Skeletal muscle satellite cell (primary cell): ENCODE measurements around the gene SLC29A2.
"Not testable (repeated sequence)": the region's sequence is repeated elsewhere in the genome, so short reads cannot be mapped to it uniquely, and the experiment has no call there.

Experiments used
- H3K27me3 ChIP-seq: 2 replicates; pipeline ENCODE4 v1.7.0; 2013; ENCODE audit warnings: low read length; ENCODE audit not compliant: control insufficient read depth, insufficient read depth
- H3K36me3 ChIP-seq: 2 replicates; pipeline ENCODE4 v1.7.0; 2013; ENCODE audit warnings: mild to moderate bottlenecking, control low read depth, low read length; ENCODE audit not compliant: insufficient read depth
- H3K4me1 ChIP-seq: 2 replicates; pipeline ENCODE4 v1.7.0; 2013; ENCODE audit warnings: low read length; ENCODE audit not compliant: control insufficient read depth, insufficient read depth
- H3K4me2 ChIP-seq: 2 replicates; pipeline ENCODE4 v1.7.0; 2013; ENCODE audit warnings: mild to moderate bottlenecking, low read length
- H3K4me3 ChIP-seq: 2 replicates; pipeline ENCODE4 v1.7.0; 2013; ENCODE audit warnings: low read length
- H3K9ac ChIP-seq: 2 replicates; pipeline ENCODE4 v1.7.0; 2013; ENCODE audit warnings: mild to moderate bottlenecking, low read depth, low read length, moderate library complexity
- H3K9me3 ChIP-seq: replicated peaks from 2 replicates; pipeline ENCODE4 v1.7.0; 2013; ENCODE audit warnings: mild to moderate bottlenecking, control low read depth, low read length

The SLC29A2 gene

DNA sequence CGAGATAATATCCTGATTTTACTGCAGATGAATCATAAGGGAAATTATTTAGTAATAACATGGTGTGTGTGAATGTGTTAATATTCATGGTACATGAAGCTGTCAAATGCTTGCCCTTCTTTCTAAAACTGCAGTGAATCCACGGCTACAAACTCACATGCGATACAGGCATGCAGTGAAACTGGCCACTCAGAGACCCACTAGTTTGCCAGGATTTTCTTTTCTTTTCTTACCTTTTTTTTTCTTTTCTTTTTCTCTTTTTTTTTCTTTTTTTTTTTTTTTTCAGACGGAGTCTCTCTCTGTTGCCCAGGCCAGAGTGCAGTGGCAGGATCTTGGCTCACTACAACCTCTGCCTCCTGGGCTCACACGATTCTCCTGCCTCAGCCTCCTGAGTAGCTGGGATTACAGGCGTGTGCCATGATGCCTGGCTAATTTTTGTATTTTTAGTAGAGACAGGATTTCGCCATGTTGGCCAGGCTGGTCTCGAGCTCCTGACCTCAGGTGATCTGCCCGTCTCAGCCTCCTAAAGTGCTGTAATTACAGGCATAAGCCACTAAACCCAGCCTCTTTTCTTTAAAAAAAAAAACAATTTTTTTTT, 2.2 kb upstream of the SLC29A2 start:
- H3K36me3 ChIP-seq, H3K4me2 ChIP-seq: not testable (repeated sequence)
- peaks cover 28% of the 10 kb centered on the region for H3K27me3 ChIP-seq

DNA sequence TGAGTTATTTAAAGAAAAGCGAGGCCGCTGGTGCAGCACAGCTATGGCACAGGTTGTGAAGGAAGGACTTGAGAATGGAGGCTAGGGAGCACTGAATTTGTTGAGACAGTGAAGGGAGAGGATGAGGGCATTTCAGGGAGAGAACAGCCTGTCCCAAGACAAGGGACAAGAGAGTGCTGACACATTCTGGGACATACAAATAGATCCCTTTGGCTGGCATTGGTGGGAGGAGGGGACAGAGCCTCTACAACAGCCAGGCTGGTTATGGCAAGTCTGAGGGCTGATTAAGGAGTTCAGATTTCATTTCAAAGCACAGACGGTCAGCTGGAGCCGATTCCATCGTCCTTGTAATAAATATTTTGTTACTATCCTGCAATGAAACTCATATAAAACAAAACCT, 1.7 kb upstream of the SLC29A2 start:
- H3K4me1 ChIP-seq = peaks cover 25% of the 10 kb centered on the region
- peaks cover 33% of the 10 kb centered on the region for H3K27me3 ChIP-seq
- no peaks in the 10 kb centered on the region for H3K9me3 ChIP-seq

More for the DNA sequence above, 2.2 kb upstream of the SLC29A2 start:
- H3K4me1 ChIP-seq = peaks cover 25% of the 10 kb centered on the region
- not testable (repeated sequence) for H3K9me3 ChIP-seq, H3K9ac ChIP-seq, H3K4me3 ChIP-seq

DNA sequence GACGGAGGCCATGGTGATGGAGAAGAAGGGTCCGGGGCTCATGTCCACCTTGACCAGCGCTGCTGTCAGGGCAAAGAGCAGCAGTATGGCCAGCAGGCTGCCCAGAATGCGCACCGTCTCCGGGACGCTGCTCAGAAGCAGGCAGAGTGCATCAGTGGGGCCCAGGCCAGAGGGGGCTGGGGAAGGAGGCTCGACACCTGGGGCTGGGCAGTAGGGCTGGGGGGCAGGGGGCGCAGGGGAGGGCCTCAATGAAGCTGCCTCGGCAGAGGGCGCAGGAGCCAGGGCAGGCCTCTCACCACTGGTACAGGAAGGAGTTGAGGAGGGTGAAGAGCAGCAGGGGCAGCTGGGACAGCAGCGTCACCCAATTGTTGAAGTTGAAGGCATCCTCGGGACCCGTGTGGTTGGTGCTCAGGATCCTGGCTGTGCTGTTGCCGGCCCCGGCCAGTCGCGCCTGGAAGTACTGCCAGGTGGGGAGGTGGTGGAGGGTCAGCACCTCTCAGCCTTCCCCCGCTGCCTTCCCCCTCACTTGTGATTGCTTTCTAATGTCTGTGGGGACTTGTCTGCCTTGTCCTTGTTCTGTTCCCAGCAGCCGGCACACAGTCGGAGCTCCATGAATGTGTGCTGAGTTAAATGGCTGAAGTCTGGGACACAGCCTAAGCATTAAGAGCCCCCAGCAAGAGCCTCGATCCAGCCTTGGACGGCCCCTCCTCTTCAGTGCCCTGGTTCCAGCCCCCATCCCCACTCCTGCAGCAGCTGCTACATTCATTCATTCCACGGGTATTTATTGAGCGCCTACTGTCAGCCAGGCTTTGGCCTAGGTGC, 2.3 kb downstream of the SLC29A2 start:
- H3K4me2 ChIP-seq = no peak overlapping the region
- H3K9ac ChIP-seq = no peak overlapping the region
- no peaks in the 10 kb centered on the region for H3K9me3 ChIP-seq
- H3K36me3 ChIP-seq = no peaks in the 10 kb centered on the region
- H3K4me3 ChIP-seq = no peak overlapping the region
- peaks cover 39% of the 10 kb centered on the region for H3K27me3 ChIP-seq
- peaks cover 25% of the 10 kb centered on the region for H3K4me1 ChIP-seq

More for the DNA sequence above, 1.7 kb upstream of the SLC29A2 start:
- Histone ChIP-seq H3K4me3 (no peak overlapping the region), H3K9ac (no peak overlapping the region), H3K4me2 (no peak overlapping the region), H3K36me3 (no peaks in the 10 kb centered on the region)

DNA sequence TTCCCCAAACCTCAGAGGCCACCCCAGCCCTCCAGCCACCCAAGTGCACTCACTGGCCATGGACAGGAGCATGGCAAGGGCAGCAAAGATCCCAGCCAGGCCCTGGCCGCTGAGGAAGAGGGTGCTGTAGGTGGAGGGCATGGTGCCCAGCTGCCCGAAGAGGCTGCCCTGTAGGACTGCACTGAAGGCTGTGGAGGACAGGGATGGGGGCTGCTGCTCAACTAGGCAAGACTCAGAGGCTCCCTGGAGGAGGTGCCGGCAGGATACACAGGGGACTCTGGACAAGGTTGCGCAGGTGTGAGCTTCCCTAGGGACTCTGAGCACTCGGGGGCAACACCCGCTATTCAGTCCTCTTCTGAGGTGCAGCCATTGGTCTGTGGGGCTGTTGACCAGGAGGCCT, 3.1 kb downstream of the SLC29A2 start:
- H3K36me3 ChIP-seq = no peaks in the 10 kb centered on the region
- H3K4me1 ChIP-seq = peaks cover 25% of the 10 kb centered on the region
- peaks cover 37% of the 10 kb centered on the region for H3K27me3 ChIP-seq
- no peak overlapping the region for H3K9ac ChIP-seq
- H3K4me2 ChIP-seq = no peak overlapping the region
- no peaks in the 10 kb centered on the region for H3K9me3 ChIP-seq
- no peak overlapping the region for H3K4me3 ChIP-seq

DNA sequence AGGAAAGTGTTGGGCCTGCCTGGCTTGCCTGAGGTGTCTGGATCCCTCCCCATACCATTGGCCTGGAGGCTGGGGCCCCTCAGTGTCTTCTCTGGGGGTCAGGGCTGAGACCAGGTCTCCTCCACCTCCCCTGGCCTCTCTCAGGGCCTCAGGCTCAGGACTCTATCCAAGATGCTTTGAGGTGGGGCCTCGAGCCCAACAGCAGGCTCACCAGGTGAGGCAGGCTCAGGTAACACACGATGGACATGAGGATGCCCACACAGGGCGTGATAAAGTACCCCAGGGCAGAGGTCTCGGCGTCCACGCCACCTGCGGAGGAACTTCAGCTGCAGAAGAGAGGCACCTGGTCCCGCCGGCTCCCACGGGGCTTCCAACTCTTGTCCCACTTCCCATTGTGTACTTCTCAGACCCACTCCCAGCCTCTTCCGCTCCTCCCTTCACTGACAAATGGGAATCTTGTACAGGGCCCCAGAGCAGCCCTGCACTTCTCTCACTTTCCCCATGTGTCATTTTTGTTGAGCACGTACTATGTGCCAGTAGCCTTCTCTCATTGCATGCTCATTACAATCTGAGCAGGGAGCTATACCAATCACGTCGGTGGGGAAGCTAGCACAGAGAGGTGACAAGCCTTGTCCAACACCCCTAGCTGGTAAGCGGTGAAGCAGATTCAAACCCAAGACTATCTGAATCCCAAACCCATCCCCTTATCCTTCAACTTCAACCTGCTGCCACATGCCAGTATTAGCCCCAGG, 3.8 kb downstream of the SLC29A2 start:
- no peak overlapping the region for H3K9ac ChIP-seq
- no peak overlapping the region for H3K4me3 ChIP-seq
- H3K4me2 ChIP-seq = no peak overlapping the region
- H3K36me3 ChIP-seq = no peaks in the 10 kb centered on the region
- H3K4me1 ChIP-seq = peaks cover 25% of the 10 kb centered on the region
- H3K9me3 ChIP-seq = no peaks in the 10 kb centered on the region
- H3K27me3 ChIP-seq = peaks cover 29% of the 10 kb centered on the region

DNA sequence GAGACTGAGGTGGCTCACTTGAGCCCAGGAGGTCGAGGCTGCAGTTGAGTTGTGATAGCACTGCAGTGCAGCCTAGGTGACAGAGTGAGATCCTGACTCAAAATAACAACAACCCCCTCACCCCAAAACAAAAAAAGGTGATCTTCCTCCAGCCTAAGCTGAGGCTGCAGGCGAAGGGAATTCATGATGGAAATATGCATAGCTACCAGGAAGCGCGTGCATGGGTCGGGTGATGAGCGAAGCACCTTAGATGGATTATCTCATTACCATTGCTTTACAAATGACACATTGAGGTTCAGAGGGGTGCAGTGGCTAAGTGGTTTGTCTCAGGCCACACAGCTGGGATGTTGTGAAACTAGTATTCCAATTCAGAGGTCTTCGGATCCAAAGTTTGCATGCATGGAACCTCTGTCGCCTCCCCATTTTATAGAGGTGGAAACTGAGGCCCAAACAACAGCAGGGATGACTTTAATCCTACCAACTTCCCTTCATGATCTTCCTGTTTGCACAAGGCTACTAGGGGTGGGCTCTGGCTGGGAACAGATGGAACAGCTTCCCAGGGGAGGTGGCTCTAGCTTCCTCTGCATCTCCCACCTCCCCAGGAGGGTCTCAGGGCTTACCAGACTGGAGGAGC, 4.6 kb downstream of the SLC29A2 start:
- peaks cover 21% of the 10 kb centered on the region for H3K27me3 ChIP-seq
- H3K36me3 ChIP-seq = no peaks in the 10 kb centered on the region
- H3K9me3 ChIP-seq = no peaks in the 10 kb centered on the region
- H3K9ac ChIP-seq = no peak overlapping the region
- no peak overlapping the region for H3K4me3 ChIP-seq
- no peak overlapping the region for H3K4me2 ChIP-seq
- H3K4me1 ChIP-seq = peaks cover 20% of the 10 kb centered on the region

DNA sequence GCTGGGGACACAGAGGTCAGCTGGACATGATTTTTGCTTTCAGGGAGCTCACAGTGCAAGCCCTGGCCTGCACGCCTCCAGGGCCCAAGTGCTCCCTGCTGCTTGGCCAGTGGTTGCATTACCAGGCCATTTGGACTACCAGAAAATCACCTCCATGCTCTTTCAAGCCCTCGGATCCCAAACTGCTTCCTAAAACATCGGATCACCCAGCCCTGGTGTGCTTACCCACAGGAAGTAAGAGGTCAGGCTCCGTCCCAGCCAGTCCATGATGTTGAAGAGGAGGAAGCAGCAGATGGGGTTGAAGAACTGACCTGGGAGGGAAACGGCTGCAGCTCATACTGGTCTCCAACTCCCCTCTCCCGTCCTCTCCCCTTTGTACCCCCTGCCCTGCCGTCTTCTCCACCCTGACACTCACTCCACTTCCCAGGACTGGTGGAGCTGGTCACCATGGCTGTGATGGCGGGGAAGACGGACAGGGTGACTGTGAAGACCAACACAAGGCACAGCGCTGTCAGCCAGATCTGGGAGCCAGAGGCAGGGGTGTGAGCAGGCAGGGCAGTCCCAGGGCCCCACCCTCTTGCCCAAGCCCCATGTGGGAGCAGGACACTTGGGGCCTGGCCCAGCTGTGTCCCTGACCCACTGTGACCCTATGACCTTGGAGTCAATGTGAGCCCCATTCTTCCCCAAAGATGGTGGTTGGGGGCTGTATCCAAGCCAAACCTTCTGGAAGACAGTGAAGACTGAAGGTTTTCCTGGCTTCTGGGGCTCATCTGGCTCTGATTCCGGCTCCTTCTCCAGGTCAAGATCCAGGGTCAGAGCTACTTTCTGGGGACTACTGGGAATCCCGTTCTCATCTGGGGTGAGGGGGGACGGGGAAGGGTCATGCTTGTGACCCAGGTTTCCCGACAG, 5.6 kb downstream of the SLC29A2 start:
- H3K9me3 ChIP-seq = no peaks in the 10 kb centered on the region
- H3K36me3 ChIP-seq = no peaks in the 10 kb centered on the region
- no peak overlapping the region for H3K9ac ChIP-seq
- peaks cover 10% of the 10 kb centered on the region for H3K4me1 ChIP-seq
- H3K27me3 ChIP-seq = peaks cover 18% of the 10 kb centered on the region
- H3K4me2 ChIP-seq = no peak overlapping the region
- no peak overlapping the region for H3K4me3 ChIP-seq

DNA sequence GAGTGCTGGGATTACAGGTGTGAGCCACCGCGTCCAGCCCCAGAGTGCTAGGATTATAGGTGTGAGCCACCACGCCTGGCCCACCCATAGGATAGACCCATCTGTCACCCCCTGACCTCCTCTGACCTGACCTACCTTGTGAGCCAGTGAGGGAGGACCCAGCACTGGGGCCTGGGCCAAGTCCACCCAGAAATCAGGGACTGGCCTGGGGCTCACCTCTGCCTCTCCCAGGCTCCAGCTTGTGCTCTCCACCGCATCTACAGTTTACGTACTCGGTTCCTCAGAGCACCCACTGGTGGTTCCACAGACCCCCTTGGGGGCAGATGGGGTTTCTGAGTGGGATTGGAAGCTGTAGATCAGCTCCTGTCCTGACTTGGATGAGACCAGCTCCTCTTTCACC, 6.4 kb downstream of the SLC29A2 start:
- Histone ChIP-seq H3K9me3 (no peaks in the 10 kb centered on the region), H3K4me2 (no peak overlapping the region), H3K9ac (no peak overlapping the region), H3K4me3 (no peak overlapping the region), H3K36me3 (no peaks in the 10 kb centered on the region), H3K4me1 (peaks cover 4% of the 10 kb centered on the region), H3K27me3 (peaks cover 16% of the 10 kb centered on the region)

DNA sequence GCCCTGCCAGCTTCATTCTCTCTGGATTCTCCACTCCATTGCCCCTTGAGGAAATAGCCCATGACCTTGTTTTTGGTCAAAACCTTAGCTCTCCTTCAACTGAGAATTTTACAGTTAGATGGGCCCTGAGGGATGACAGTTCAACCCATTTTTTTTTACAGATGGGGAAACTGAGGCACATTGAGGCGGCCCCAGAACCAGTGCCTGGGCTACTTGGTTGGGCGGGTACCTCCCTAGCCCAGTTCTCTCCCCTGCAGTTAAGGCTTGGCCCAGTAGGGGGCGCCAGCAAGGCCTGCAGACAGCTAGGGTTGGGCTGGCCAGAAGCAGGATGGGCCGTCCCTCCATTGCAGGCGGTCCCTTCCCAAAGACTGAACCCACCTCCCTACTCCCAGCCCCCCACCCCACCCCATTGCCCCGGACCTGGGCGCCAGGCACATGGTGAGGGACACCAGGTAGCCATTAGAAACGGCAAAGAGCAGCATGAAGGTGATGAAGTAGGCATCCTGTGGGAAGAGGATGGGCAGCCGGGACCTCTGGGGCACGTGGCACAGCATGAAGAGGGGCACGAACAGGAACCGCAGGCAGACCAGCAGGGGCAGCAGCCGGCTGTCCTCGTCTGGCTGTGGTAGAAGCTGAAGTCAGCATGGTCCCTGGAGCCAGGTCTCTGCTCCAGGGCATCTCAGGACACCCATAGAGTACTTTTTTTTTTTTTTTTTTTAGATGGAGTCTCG, 7.6 kb downstream of the SLC29A2 start:
- H3K9me3 ChIP-seq = no peaks in the 10 kb centered on the region
- H3K4me3 ChIP-seq = no peak overlapping the region
- H3K36me3 ChIP-seq = no peaks in the 10 kb centered on the region
- H3K4me2 ChIP-seq = no peak overlapping the region
- peaks cover 15% of the 10 kb centered on the region for H3K27me3 ChIP-seq
- no peak overlapping the region for H3K9ac ChIP-seq
- H3K4me1 ChIP-seq = no peaks in the 10 kb centered on the region

DNA sequence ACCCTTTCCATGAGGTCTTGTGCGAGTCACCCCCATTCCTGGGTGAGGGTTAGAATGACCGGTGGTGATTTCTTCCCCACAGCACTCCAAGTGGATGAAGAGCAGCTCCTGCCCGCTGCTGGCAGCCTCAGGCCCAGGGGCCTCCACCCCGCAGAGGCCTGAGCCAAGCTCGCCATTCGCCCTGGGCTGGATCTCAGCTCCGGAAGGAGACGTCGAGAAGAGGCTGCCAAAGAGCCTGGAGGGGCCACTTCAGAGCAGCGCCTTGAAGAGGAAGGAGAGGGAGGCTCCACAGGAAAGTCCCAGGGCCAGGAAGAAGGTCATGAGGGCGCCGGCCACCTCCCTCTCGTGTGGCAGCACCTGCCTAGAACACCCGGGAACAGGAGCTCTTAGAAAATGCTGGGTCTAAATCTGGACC, 8.4 kb downstream of the SLC29A2 start:
- no peaks in the 10 kb centered on the region for H3K4me1 ChIP-seq
- peaks cover 8% of the 10 kb centered on the region for H3K27me3 ChIP-seq
- H3K9ac ChIP-seq = no peak overlapping the region
- no peaks in the 10 kb centered on the region for H3K36me3 ChIP-seq
- H3K4me2 ChIP-seq = no peak overlapping the region
- no peak overlapping the region for H3K4me3 ChIP-seq
- no peaks in the 10 kb centered on the region for H3K9me3 ChIP-seq
